Measurements from ENCODE around the gene NLRP12.
"Not testable (repeated sequence)": the region's sequence is repeated elsewhere in the genome, so short reads cannot be mapped to it uniquely, and the experiment has no call there.

NLRP12 gene

DNA sequence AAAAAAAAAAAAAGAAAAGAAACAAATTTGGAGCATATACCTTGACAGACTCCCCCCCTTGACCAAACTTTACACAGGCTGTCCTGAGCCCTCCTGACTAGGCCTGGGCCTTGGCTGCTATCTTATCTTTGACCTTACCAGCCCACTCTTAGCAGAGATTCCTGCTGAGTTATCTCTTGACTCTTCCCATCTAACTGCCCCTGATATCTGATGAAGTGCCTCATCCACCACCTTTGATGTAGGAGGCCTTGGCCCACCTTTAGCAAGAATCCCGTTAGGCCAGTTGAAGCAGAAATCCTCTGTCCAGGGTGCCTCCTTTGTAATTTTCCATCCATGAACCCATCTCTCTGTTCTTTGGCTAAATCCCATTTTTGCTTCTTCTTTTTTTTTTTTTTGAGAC lies 43.6 kb downstream of the NLRP12 start:
- no peak for DNase-seq

DNA sequence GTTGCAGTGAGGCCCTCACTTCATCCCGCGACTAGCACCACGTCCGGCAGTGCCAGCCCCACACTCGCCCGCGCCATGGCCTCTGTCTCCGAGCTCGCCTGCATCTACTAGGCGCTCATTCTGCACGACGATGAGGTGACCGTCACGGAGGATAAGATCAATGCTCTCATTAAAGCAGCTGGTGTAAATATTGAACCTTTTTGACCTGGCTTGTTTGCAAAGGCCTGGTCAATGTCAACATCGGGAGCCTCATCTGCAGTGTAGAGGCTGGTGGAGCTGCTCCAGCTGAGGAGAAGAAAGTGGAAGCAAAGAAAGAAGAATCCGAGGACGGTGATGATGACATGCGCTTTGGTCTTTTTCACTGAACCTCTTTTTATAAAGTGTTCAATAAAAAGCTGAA lies 48.6 kb downstream of the NLRP12 start:
- no peak for DNase-seq

DNA sequence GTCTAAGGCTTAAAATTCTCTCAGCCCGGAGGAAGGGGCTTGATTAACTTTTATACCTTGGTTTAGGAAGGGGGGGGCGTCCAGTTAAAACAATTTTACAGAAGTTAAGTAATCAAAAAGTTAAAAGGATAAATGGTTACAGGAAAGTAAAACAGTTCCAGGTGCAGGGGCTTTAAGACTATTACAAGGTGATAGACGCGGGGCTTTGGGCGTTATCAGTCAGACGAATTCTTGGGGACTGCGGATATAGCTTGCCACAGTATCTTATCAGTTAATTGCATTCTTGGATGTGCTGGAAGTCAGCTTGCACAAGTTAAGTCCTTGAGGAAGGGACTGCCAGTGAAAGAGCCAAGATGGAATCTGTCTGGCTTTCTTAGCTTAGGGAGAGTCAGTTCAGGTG lies 49.6 kb downstream of the NLRP12 start:
- not testable (repeated sequence) for DNase-seq

DNA sequence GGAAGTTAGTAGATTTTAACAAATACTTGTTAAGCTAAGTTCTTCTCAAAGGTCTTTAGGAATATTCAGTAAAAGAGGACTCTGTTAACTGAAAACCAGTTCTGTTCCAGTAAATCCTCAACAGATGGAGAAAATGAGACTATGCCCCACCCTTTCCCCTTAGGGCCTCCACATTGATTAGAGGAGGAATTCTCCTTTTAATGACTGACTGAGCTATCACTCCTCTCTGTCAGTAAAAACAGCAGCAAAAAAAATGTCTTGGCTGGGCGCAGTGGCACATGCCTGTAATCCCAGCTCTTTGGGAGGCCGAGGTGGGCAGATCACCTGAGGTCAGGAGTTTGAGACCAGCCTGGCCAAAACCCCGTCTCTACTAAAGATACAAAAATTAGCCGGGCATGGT lies 50.1 kb downstream of the NLRP12 start:
- no peak for DNase-seq

DNA sequence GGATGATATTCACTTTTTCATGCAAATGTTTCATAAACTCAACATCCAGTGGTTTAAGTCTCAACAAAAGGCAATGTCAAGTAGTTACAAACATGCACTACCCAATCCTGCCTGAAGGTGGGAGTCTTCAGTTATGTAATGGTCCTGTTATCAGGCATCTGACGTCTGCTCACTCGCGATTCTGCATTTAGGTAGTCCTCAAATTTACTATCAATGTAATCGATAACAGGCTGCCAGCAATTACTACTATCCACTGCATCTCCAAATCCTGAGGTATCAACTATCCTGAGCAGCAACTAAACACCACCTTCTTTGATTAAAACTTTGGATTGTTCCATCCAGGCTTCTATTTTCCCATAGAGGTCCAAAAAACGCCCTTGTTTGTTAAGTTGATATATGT lies 51.2 kb downstream of the NLRP12 start:
- DNase-seq = peak; percentile 47

DNA sequence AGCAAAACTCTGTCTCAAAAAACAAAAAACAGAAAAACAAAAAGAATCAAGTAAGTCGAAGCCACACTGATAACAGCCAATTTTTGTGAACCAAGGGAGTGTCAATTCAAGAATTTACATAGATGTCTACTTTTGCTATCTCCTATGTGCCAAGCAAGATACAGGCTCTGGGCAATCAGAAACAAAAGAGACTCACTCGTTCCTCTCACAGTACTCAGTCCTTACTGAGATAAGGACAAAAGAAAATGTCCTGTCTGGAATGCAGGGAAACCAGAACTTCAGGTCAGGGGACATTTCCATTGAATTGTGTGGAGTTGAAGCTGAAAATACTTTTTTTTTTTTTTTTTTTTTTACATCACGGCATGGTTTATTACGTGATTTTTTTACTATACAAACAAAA lies 53.0 kb downstream of the NLRP12 start:
- DNase-seq = no peak

DNA sequence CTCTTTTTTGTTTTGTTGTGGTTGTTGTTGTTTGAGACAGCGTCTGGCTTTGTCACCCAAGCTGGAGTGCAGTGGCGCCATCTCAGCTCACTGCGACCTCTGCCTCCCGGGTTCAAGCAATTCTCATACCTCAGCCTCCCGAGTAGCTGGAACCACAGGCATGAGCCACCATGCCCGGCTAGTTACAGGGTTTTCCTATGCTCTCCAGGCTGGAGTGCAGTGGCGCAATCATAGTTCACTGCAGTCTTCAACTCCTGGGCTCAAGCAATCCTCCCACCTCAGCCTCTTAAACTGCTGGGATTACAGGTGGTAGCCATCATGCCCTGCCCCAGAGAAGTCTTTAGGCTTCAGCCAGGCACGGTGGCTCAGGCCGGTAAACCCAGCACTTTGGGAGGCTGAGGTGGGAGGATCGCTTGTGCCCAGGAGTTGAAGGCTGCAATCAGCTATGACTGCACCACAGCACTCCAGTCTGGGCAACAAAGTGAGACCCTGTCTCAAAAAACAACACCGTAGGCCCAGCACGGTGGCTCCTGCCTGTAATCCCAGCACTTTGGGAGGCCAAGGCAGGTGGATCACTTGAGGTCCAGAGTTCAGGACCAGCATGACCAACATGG lies 54.3 kb downstream of the NLRP12 start:
- not testable (repeated sequence) for DNase-seq

DNA sequence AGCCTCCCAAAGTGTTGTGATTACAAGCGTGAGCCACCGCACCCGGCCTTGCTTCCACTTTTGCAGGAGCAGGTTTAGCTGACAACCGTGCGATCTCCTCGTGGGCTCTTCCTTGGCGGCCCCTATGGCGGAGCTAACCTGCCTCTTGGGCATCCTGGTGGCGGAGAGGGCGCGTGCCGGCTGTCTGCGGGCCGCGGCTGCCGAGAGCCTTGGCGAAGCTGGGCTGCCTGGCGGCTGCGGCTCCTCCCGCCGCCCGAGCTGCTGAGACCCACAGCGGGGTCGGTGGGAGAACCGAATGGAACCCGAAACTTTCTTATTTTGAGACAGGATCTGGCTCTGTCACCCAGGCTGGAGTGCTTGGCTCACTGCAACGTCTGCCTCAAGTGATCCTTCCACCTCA lies 55.7 kb downstream of the NLRP12 start:
- no peak for DNase-seq

DNA sequence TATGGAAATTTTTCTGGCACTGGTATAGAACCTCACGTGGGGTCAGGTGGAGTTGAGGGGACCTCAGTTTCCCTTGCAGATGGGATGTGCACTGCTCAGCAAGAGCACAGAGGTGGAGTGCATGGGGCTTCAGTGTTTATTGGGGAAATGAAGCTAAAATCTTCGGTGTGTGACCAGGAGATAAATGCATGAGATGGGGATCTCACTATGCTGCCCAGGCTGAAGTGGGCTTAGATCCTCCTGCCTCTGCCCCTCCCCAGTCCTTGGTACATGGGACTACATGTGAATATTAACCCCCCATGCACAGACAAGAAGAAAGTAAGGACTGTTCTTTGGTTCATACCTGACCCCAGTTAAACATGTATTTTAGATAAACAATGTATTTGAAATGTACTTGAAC lies 65.1 kb downstream of the NLRP12 start:
- not testable (repeated sequence) for DNase-seq

Measured in NCI-H1105 treated with DMSO at 0.1 percent for 48 hours (cell line).